ENCODE measurements around the gene MFSD12.

Gene MFSD12

DNA sequence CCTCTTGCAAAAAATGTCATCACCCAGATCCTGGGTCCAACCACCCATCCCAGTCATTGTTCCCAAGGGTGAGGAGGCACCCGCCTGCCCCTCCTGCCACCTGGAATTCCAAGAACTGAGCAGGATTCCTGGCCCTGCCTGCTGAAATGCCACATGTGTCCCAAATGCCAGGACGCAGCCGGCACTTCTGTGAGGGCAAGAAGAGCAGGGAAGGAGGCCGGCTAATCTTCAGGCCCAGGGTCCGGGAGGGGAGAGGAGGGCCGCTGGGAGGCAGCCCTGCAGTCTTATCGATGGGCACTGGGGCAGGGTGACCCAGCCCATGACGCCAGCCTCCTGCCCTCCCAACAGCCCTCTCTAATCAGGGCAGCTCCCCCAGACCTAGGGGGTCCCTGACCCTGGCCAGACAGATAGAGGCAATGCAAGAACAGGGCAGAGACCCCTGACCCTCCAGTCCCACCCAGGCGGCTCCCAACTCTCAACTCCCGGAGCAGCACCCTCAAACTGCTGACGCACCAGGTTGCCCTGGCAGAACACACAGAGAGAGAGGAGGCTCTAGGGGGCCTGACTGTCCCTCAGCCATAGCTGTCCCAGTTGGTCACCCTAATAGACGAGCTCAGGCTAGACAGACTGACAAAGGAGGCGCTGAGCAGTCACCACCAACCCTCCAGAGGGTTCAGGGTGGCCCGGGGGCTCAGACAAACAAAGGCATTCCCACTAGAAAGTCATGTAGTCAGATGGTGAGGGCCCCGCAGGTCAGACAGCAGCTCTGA lies 1.5 kb downstream of the MFSD12 start:
- DNase-seq, result no peak

DNA sequence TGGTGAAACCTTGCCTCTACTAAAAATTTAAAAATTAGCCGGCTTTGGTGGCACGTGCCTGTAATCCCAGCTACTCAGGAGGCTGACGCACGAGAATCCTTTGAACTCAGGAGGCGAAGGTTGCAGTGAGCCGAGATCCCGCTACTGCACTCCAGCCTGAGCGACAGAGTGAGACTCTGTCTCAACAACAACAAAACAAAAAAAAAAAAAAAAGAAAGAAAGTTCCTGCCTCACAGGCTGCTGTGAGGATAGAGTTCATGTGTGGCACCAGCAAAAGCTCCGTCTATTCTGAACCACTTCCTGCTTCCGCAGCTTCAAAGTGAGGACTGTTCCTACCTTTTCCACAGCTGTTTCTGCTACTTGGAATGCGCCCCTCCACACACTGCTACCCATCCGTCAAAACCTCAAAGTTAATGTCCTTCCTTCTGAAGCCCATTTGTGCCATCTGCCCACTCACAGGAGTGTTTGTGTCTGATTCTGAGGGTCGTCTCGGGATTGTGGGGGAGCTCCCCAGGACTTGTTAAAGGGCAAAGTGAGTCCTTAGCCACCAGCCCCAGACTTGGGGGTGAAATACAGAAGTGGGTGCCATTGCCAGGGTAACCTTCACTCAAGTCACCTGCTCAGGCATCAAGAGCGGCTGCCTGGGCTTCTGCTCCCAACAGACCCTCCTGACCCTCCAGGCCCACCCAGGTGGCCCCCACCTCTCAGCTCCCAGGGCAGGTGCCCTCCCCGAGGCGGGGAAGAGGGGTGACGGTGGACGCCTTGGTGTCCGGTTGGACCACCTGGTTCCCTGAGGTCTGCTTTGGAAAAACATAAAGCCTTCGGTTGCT lies 2.9 kb downstream of the MFSD12 start:
- DNase-seq, result peak; percentile 49

DNA sequence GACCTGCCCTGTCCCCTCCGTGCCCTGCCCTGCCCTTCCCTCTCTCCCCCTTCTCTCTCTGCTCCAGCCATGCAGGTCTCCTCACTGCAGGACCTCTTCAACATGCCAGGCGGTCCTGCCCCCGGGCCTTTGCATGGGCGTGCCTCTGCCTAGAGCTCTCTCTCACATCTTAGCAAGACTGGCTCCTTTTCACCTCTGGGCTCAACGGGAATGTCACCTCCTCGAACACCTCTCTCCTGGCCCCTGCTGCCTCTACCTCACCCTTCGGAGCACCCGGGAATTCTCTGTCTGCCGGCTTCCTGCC lies 5.6 kb downstream of the MFSD12 start:
- no peak for DNase-seq

DNA sequence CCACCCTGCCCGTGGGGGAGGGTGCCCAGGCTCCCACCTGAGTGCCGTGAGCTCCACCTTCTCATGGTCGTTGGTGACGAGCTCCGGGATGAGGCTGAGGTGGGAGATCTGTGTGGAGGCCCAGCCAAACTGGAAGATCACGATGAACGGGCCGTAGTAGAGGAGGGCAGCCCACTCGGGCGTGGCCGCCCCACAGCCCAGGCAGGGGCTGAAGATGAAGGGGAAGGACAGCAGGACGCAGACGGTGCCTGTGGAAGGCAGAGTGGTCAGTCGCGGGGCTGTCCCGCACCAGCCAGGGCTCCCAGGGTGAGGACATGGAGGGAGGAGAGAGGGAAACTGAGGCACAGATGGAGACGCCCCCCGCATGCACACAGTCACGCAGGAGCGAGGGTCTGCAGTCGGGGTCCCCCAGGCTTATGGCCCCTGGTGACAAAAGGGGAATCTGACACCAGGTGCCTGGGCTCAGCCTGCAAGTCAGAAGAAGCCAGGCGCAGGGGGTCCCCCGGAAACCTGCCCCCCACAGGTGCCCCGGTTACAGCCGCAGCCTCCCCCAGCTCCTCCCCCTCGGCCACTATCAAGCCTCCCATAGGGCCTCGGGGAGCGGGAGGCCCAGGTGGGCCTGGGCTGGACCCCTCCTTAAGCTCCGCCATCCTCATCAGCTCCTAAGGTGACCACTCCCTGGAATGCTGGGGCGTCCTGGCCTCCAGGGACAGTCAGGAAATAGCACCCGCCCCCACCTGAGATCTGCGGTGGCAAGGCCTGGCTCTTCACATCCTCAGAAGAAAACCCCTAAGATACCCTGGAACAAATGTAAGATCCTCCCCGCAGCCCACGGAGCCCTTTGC lies 6.2 kb downstream of the MFSD12 start:
- DNase-seq, result no peak

GRCh38 chr19:3549816-3550215 lies 7.6 kb downstream of the MFSD12 start:
- DNase-seq, result no peak

DNA sequence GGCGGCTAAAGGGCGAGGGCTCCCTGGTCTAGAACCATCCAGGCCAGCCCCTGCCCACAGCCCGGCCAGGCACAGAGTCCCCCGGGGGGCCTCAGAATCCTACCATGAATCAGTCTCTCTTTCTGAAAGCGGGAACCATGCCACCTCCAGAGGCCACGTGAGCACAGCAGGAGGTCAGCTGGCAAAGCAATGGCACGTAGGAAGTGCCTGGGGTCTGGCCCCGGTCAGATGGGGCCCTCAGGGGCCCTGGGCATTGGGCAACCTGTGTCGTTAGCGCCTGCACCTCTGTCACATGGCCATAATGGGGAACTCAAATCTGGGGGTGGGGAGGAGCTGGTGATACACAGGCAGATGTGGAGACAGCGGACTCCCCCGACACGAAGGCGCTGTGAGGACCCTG lies 8.8 kb downstream of the MFSD12 start:
- DNase-seq, result no peak

DNA sequence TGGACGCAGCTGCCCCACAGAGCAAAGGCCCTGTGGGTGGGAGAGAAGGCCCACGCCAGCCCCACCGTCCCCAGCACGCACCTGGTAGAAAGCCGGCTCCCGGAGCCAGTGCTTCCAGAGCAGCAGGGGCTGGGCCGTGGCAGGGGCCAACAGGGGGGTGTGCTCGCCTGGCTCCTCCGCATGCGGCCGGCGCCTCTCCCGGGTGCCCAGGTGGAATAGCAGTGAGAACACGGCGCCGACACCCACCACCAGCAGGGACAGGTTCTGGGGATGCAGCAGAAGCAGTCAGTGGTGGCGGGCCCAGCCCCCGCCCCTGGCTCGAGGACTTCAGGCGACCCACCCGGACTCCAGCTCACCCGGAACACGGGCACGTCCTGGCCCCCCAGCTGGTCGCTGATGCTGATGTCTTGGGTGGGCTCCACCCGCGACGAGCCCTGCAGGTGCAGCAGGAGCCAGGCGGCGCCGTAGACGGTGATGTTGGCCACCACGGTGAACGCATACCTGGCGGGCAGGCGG lies 9.6 kb downstream of the MFSD12 start:
- no peak for DNase-seq

- DNase-seq, result peak; percentile 29
Observed at GRCh38 chr19:3547301-3547731, 10.1 kb downstream of the MFSD12 start.

- no peak for DNase-seq
Observed at GRCh38 chr19:3546119-3546518, 11.3 kb downstream of the MFSD12 start.

GRCh38 chr19:3545669-3546034 lies 11.7 kb downstream of the MFSD12 start:
- DNase-seq, result no peak

DNA sequence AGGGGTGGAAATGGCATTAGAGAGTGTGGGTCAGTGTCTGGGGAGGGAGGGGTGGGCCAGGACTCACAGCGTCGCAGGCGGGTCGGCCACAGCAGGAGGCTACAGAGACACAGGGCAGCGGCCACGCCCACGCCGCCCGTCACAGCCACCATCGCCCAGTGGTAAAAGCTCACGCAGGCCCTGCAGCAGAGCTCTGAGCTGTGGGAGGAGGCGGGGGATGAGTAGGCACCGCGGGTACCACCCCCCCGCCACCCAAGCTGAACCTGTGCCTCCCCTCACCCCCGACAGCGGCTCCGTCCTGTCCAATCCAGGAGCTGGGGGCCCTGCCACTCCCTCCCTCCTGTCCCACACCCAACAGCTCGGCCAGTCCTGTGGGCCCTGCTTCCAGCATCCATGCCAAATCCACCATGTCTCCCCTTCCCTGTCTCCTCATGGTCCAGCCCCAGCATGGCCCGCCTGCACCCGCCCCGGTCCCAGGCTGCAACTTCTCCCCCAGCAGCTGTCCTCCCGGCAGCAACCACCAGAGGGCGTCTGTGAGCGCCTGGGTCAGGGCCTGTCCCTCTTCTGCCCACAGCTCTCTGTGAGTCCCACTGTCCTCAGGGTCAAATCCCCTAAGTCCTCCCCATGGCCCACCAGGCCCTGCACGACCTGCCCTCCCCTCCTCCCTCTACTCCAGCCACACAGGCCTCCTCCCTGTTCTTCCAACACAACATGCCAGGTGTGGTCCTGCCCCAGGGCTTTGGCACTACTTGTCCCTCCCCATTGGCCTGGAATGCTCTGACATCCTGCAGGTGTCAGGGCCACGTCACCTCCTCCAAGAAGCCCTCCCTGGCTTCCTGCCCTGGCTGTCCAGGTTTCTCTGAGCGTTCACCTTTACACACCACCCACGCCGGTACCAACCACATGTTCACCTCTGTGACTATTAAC lies 12.4 kb downstream of the MFSD12 start:
- DNase-seq, result peak; percentile 78

GRCh38 chr19:3544058-3544376 lies 13.4 kb downstream of the MFSD12 start:
- DNase-seq, result no peak

- no peak for DNase-seq
Observed at GRCh38 chr19:3543150-3544057, 14.0 kb downstream of the MFSD12 start.

- DNase-seq, result no peak
Observed at GRCh38 chr19:3539756-3540118, 17.6 kb downstream of the MFSD12 start.

GRCh38 chr19:3538965-3539755 lies 18.2 kb downstream of the MFSD12 start, which contains the start of gene TEKTIP1:
TSS of gene TEKTIP1 (plus strand) at chr19:3539174. CDS start at chr19:3539178, 4 bp downstream.
- DNase-seq, result no peak

- no peak for DNase-seq
Observed at GRCh38 chr19:3538258-3538929, 19.0 kb downstream of the MFSD12 start.

DNA sequence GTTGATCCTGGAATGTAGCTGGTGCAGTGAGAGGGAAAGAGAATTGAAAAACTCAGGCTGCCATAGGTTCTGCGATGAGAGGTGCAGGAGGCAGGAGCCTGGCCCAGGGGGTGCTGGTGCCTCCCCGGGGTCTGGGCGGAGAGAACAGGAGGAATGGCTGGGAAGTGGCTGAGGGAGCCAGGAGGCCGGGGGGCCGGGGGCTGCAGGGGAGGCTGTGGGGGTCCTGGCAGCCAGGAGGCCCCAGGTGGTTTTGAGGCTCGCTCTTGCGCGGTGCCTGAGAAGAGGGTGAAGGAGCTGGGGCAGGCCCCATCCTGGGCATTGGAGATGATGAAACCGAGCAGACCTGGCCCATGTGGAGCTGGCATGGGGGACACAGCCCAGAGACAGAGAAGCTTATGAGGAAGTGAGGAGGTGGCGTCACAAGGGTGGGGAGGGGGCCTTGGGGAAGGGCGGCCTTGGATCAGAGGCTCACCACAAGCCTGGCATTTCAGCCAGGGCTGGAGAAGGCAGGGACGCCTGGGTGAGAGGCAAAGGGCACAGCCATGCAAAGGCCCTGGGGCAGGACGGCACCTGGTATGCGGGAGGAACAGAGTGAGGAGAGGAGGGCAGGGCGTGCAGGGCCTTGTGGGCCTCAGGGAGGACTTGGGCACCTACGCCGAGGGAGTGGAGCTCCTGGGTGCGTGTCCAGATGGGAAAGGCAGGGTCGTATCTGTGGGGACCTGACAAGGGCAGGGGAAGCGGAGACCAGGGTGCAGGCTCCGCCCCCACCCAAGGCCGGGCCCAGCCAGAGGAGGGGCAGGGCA lies 19.7 kb downstream of the MFSD12 start:
- no peak for DNase-seq

DNA sequence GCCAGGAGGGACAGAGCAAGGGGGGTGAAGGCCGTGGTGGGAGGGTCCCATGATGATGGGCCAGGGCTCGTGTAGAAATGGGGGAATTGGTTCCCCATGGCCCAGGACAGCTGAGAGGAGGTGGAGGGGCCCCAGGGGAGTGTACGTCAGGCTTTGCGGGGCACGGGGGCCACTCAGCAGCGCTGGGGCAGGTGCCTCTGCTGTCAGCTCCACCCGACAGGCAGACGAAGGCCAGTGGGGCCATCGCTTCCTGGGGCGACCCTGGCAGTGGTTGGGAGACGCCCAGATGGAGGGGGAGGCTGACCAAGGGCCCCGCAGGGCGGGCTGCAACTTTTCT lies 20.3 kb downstream of the MFSD12 start:
- DNase-seq, result no peak
